ES-I3 (cell line): ENCODE results near the gene GAPVD1.
"Not testable (repeated sequence)": the region's sequence is repeated elsewhere in the genome, so short reads cannot be mapped to it uniquely, and the experiment has no call there.

ENCODE experiments used
- H3K36me3 ChIP-seq: 2 replicates; pipeline ENCODE4 v1.6.1; 2013; ENCODE audit warnings: mild to moderate bottlenecking, low read length, control low read depth, moderate library complexity; ENCODE audit not compliant: insufficient read depth
- H3K4me1 ChIP-seq: 2 replicates; pipeline ENCODE4 v1.6.1; 2013; ENCODE audit warnings: mild to moderate bottlenecking, control low read depth, low read length; ENCODE audit not compliant: insufficient read depth
- H3K9ac ChIP-seq: 2 replicates; pipeline ENCODE4 v1.6.1; 2013; ENCODE audit warnings: low read depth, mild to moderate bottlenecking, low read length, moderate library complexity
- H3K9me3 ChIP-seq: 2 replicates; pipeline ENCODE4 v1.6.1; 2013; ENCODE audit warnings: mild to moderate bottlenecking, low read length, moderate library complexity; ENCODE audit not compliant: control insufficient read depth, insufficient read depth

Gene GAPVD1

GRCh38 chr9:125261501-125262293 is at the start of gene GAPVD1:
GAPVD1 (plus strand) TSS chr9:125261826; CDS start chr9:125298922, 37,096 bp downstream.
- peak within 1 kb of the TSS; percentile 90 for H3K9ac ChIP-seq
- no peaks in the 10 kb centered on the region for H3K36me3 ChIP-seq
- H3K4me1 ChIP-seq = no peaks in the 10 kb centered on the region
- H3K9me3 ChIP-seq = no peaks in the 10 kb centered on the region

DNA sequence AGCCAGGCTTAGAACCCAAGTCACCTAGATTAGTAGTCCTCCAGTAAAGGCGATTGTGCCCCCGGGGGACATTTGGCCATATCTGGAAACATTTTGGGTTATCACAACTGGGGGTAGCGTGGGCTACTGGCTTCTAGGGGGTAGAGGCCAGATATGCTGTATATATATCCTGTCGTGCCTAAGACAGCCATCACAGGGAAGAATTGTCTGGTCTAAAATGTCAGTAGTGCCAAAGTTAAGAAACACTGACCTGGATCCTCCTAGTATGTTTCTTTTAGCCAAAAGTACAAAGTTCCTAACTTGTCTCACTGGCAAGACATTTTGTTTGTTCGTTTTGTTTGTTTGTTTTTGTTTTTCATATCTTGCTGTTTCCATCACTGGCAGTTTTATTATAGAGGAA is 47.4 kb upstream of the GAPVD1 start:
- Histone ChIP-seq H3K4me1 (no peaks in the 10 kb centered on the region), H3K9me3 (no peaks in the 10 kb centered on the region), H3K9ac (no peak overlapping the region), H3K36me3 (peaks cover 8% of the 10 kb centered on the region; the same call in 1 of the 2 replicates)

GRCh38 chr9:125218621-125219020 is 43.0 kb upstream of the GAPVD1 start:
- Histone ChIP-seq H3K36me3 (no peaks in the 10 kb centered on the region), H3K9ac (no peak overlapping the region), H3K9me3 (no peaks in the 10 kb centered on the region), H3K4me1 (no peaks in the 10 kb centered on the region)

- not testable (repeated sequence) for H3K9ac ChIP-seq, H3K36me3 ChIP-seq, H3K9me3 ChIP-seq, H3K4me1 ChIP-seq
Observed at GRCh38 chr9:125224858-125225257, 36.8 kb upstream of the GAPVD1 start.

DNA sequence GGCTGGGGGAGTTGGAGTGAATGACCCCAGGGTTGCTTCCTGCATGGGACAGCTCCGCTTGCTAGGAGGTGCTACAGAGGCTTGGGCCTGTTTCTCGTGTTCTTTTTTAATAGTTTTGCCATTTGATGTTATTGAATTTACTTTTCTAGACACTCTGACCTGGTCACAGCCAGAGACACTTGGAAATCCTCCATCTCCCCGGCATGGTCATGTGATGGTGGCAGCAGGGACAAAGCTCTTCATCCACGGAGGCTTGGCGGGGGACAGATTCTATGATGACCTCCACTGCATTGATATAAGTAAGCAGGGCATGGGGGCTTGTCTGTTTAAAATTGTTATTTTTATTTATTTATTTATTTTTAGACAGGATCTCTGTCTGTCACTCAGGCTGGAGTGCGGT is 33.9 kb upstream of the GAPVD1 start:
- no peaks in the 10 kb centered on the region for H3K9me3 ChIP-seq
- no peaks in the 10 kb centered on the region; the same call in 1 of the 2 replicates for H3K36me3 ChIP-seq
- no peak overlapping the region for H3K9ac ChIP-seq

GRCh38 chr9:125233678-125234077 is 27.9 kb upstream of the GAPVD1 start:
- Histone ChIP-seq H3K36me3 (peaks cover 25% of the 10 kb centered on the region), H3K4me1 (no peaks in the 10 kb centered on the region; the same call in 1 of the 2 replicates), H3K9me3 (no peaks in the 10 kb centered on the region), H3K9ac (no peak overlapping the region)

More for the DNA sequence above, 33.9 kb upstream of the GAPVD1 start:
- H3K4me1 ChIP-seq = no peaks in the 10 kb centered on the region

DNA sequence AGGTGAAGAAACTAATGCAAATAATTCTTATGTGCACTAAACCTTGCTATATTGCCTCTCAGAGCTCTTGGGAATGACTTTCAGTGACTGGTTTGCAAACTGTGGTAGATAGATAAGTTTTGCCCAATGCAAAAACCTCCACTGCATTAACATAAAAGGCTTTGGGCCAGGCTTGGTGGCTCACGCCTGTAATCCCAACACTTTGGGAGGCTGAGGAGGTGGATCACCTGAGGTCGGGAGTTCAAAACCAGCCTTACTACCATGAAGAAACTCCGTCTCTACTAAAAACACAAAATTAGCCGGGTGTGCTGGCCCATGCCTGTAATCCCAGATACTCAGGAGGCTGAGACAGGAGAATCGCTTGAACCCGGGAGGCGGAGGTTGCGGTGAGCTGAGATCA is 27.5 kb upstream of the GAPVD1 start:
- not testable (repeated sequence) for H3K9me3 ChIP-seq, H3K4me1 ChIP-seq, H3K9ac ChIP-seq
- H3K36me3 ChIP-seq = peaks cover 27% of the 10 kb centered on the region

DNA sequence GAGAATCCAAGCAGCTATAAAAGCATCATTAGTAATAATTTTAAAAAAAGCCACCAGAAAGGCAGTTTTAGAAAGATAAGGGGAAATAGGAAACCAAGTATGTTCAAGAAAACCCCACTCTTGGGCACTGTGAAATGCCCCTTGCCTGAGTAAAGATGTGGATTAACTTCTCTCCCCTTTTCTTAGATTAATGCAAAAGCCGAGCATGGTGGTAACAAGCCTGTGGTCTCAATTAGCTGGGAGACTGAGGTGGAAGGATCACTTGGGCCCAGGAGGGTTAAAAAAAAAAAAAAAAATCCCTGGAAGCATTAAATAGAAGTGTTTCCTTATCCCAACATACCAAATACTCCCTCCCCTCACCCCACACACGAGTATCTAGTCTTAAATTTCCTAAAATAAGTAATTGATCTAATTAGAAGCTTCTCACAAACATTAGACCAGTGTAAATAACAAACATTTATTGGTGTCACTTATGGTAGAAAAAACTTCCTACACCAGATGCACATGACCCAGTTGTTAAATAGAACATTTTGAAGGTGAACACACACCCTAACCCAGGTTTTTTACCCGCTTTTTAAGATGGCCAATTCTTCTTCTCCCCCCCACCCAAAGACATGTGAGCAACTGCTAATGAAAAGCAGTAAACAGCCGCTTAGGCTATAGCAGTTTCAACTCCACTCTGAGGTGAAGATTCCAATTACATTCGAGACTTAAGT is 25.7 kb upstream of the GAPVD1 start:
- Histone ChIP-seq H3K9ac (no peak overlapping the region), H3K36me3 (peaks cover 40% of the 10 kb centered on the region)

DNA sequence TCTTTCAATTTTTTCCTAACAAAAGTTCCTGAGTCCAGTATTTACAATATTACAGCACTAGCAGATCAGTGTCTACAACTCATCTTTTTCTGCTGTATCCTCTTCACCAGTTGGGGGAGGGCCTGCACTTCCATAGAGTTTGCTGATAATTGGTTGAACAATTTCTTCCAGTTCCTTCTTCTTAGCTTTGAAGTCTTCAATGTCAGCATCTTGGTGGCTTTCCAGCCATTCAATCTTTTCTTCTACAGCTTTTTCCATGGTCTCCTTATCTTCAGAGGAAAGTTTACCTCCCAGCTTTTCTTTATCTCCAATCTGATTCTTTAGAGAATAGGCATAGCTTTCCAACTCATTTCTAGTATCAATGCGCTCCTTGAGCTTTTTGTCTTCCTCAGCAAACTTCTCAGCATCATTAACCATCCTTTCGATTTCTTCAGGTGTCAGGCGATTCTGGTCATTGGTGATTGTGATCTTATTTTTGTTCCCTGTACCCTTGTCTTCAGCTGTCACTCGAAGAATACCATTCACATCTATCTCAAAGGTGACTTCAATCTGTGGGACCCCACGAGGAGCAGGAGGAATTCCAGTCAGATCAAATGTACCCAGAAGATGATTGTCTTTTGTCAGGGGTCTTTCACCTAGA is 25.0 kb upstream of the GAPVD1 start:
- H3K4me1 ChIP-seq, H3K9ac ChIP-seq, H3K9me3 ChIP-seq: not testable (repeated sequence)
- peaks cover 40% of the 10 kb centered on the region for H3K36me3 ChIP-seq

More for the DNA sequence above, 25.7 kb upstream of the GAPVD1 start:
- Histone ChIP-seq H3K9me3 (no peaks in the 10 kb centered on the region), H3K4me1 (peaks cover 4% of the 10 kb centered on the region; the same call in 1 of the 2 replicates)

DNA sequence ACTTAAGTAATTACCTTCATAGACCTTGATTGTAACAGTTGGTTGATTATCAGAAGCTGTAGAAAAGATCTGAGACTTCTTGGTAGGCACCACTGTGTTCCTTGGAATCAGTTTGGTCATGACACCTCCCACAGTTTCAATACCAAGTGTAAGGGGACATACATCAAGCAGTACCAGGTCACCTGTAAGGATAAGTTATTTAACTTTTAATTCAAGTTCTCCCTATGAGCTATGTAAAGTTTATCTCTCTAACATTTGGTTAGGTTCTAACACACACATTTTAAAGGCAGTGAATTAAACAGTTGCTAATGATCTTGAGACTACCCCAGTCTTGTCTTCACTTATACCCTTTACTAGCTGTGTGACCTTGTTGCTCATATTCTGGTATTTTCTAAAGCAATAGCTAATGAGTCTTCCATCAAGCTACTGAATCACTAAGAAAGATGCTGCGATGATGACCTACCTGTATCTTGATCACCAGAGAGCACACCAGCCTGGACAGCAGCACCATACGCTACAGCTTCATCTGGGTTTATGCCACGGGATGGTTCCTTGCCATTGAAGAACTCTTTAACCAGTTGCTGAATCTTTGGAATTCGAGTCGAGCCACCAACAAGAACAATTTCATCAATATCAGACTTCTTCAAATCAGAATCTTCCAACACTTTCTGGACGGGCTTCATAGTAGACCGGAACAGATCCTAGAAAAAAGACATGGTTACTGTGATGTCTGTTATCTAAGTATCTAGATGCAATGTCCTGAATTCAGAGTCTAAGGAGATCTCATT is 23.3 kb upstream of the GAPVD1 start:
- H3K9ac ChIP-seq = peak overlapping the region; percentile 5; the same call in 1 of the 2 replicates

GRCh38 chr9:125238915-125239446 is 22.6 kb upstream of the GAPVD1 start:
- H3K4me1 ChIP-seq = peaks cover 13% of the 10 kb centered on the region
- peak overlapping the region; percentile 78; the same call in 1 of the 2 replicates for H3K9ac ChIP-seq
- no peaks in the 10 kb centered on the region for H3K9me3 ChIP-seq
- peaks cover 40% of the 10 kb centered on the region for H3K36me3 ChIP-seq

More for the DNA sequence above, 23.3 kb upstream of the GAPVD1 start:
- H3K4me1 ChIP-seq = peaks cover 8% of the 10 kb centered on the region
- H3K36me3 ChIP-seq = peaks cover 40% of the 10 kb centered on the region
- no peaks in the 10 kb centered on the region for H3K9me3 ChIP-seq

DNA sequence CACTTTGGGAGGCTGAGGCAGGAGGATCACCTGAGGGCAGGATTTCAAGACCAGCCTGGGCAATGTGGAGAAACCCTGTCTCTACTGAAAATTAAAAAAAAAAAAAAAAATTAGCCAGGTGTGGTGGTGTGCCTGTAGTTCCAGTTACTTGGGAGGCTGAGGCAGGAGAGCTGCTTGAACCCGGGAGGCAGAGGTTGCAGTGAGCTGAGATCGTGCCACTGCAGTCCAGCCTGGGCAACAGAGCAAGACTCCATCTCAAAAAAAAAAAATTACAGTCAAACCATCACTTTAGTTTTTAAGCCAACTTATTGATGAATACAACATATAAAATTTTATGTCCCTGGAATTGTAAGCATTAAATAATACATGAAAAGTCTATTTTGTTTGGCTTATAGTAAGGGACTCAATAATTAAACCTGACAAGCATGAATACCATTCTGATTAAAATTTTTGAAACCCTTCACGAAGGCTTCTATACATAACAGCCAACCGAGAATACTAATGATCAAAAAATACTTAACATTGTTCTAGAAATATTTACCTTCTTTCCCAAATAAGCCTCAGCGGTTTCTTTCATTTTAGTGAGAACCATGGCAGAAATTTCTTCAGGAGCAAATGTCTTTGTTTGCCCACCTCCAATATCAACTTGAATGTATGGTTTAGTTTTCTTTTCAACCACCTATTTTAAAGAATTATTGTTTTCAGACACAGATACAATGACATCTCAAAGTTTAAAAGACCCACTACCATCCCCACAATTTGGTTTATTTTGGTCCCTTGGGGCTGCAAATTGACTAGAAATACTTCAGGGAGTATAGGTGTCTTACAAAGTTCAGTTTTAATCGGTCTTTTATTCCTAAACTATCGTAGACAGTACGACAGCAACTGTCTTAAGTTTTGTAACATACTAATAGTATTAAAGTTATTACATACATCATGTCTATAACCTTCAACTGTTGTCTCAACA is 21.7 kb upstream of the GAPVD1 start:
- Histone ChIP-seq H3K9me3 (no peaks in the 10 kb centered on the region), H3K9ac (peak overlapping the region; percentile 78), H3K4me1 (peaks cover 13% of the 10 kb centered on the region), H3K36me3 (peaks cover 40% of the 10 kb centered on the region)

- peaks cover 13% of the 10 kb centered on the region for H3K4me1 ChIP-seq
- H3K9me3 ChIP-seq = no peaks in the 10 kb centered on the region
- H3K36me3 ChIP-seq = peaks cover 40% of the 10 kb centered on the region
- peak overlapping the region; percentile 78 for H3K9ac ChIP-seq
Observed at GRCh38 chr9:125240649-125240999, 21.0 kb upstream of the GAPVD1 start.
